Liver (tissue), 9 donors: ENCODE results near the gene MYO7B. TPM values are rescaled to one million over a fixed set of nuclear protein-coding genes. Genes with fewer than 3 reads are reported as not detected.
A peak's percentile ranks its signal among the peaks of the same experiment; 100 is the strongest.
"Not testable (repeated sequence)": the region's sequence is repeated elsewhere in the genome, so short reads cannot be mapped to it uniquely, and the experiment has no call there.

Experiments
- DNase-seq: peaks from one replicate; pipeline ENCODE4 v3.0.0-alpha.2; 2017; ENCODE audit warnings: low spot score
- H3K27ac ChIP-seq, 2 donors: one replicate each; pipeline ENCODE4 v1.7.0; 2013; ENCODE audit warnings: inconsistent platforms in 2 of 2, low read length in 2 of 2, control low read depth in 1 of 2, low read depth in 1 of 2, mild to moderate bottlenecking in 1 of 2
- H3K27me3 ChIP-seq, 4 donors: one replicate each; pipeline versions ENCODE4 v1.6.1 to v1.7.0; 2013; ENCODE audit warnings: low read length in 3 of 4, inconsistent platforms in 1 of 4, mild to moderate bottlenecking in 1 of 4, moderate library complexity in 1 of 4; ENCODE audit not compliant: control insufficient read depth in 4 of 4, insufficient read depth in 4 of 4
- H3K36me3 ChIP-seq, 4 donors: one replicate each; pipeline versions ENCODE4 v1.6.1 to v1.7.0; 2013; ENCODE audit warnings: low read length in 3 of 4, mild to moderate bottlenecking in 3 of 4, low read depth in 1 of 4, moderate library complexity in 1 of 4; ENCODE audit not compliant: control insufficient read depth in 4 of 4, insufficient read depth in 3 of 4
- H3K4me1 ChIP-seq, 4 donors: one replicate each; pipeline versions ENCODE4 v1.6.1 to v1.7.0; 2013; ENCODE audit warnings: low read length in 3 of 4, mild to moderate bottlenecking in 3 of 4, moderate library complexity in 1 of 4; ENCODE audit not compliant: control insufficient read depth in 4 of 4, insufficient read depth in 4 of 4
- H3K4me3 ChIP-seq, 3 donors: one replicate each; pipeline versions ENCODE4 v1.6.1 to v1.7.0; 2013; ENCODE audit warnings: low read length in 3 of 3, control low read depth in 1 of 3, low read depth in 1 of 3, mild to moderate bottlenecking in 1 of 3
- H3K9ac ChIP-seq, 2 donors: one replicate each; pipeline ENCODE4 v1.7.0; 2013; ENCODE audit warnings: low read length in 2 of 2, mild to moderate bottlenecking in 2 of 2, moderate library complexity in 2 of 2, control low read depth in 1 of 2, low read depth in 1 of 2
- H3K9me3 ChIP-seq, 4 donors: one replicate each; pipeline versions ENCODE4 v1.6.1 to v1.7.0; 2013; ENCODE audit warnings: low read length in 3 of 4; ENCODE audit not compliant: control insufficient read depth in 4 of 4
- ATF3 ChIP-seq: IDR thresholded peaks from 2 replicates; pipeline ENCODE4 v1.6.1; 2016; ENCODE audit warnings: antibody characterized with exemption
- FOXA2 ChIP-seq: IDR thresholded peaks from 2 replicates; pipeline ENCODE4 v1.6.1; 2016; ENCODE audit warnings: antibody characterized with exemption
- GABPA ChIP-seq, 2 donors: IDR thresholded peaks in 1 of 2; conservative IDR thresholded peaks in 1 of 2; 2 replicates each; pipeline ENCODE4 v1.6.1; 2016; ENCODE audit warnings: antibody characterized with exemption in 2 of 2, mild to moderate bottlenecking in 1 of 2, moderate library complexity in 1 of 2
- HNF4A ChIP-seq, 2 donors: conservative IDR thresholded peaks; 2 replicates each; pipeline ENCODE4 v1.6.1; 2016; ENCODE audit warnings: antibody characterized with exemption in 2 of 2, mild to moderate bottlenecking in 2 of 2
- HNF4G ChIP-seq: IDR thresholded peaks from 2 replicates; pipeline ENCODE4 v1.6.1; 2016; ENCODE audit warnings: antibody characterized with exemption
- JUND ChIP-seq, 2 donors: IDR thresholded peaks; 2 replicates each; pipeline ENCODE4 v1.6.1; 2016; ENCODE audit warnings: antibody characterized with exemption in 2 of 2
- NR2F2 ChIP-seq: IDR thresholded peaks from 2 replicates; pipeline ENCODE4 v1.6.1; 2016; ENCODE audit warnings: antibody characterized with exemption
- RAD21 ChIP-seq, 2 donors: IDR thresholded peaks; 2 replicates each; pipeline ENCODE4 v1.6.1; 2016; ENCODE audit warnings: antibody characterized with exemption in 2 of 2, mild to moderate bottlenecking in 2 of 2
- REST ChIP-seq: IDR thresholded peaks from 2 replicates; pipeline ENCODE4 v1.6.1; 2016; ENCODE audit warnings: antibody characterized with exemption, mild to moderate bottlenecking
- RXRA ChIP-seq, 2 donors: IDR thresholded peaks; 2 replicates each; pipeline ENCODE4 v1.6.1; 2017 to 2018; ENCODE audit warnings: antibody characterized with exemption in 2 of 2, mild to moderate bottlenecking in 1 of 2
- SP1 ChIP-seq: IDR thresholded peaks from 2 replicates; pipeline ENCODE4 v1.6.1; 2018; ENCODE audit warnings: antibody characterized with exemption, mild to moderate bottlenecking
- YY1 ChIP-seq: IDR thresholded peaks from 2 replicates; pipeline ENCODE4 v1.6.1; 2016; ENCODE audit warnings: antibody characterized with exemption, mild to moderate bottlenecking
- ZBTB33 ChIP-seq: IDR thresholded peaks from 2 replicates; pipeline ENCODE4 v1.6.1; 2016; ENCODE audit warnings: antibody characterized with exemption
- WGBS: extraction: QIAGEN DNeasy Blood & Tissue Kit; methylation state at CpG from one replicate; pipeline ENCODE4 v1.1.7; 2013; 5-methylcytosine and 5-hydroxymethylcytosine counted together
- polyA plus RNA-seq, 2 donors: library from polyadenylated mRNA; stranded (reverse) in 1 of 2; unstranded in 1 of 2; fragments of 200-250 nt in 1 of 2; fragments of >200 nt in 1 of 2; fragmentation: Nextera tagmentation in 1 of 2; extraction: Ambion mirVana in 1 of 2; gene quantifications; one replicate each; pipeline versions ENCODE4 v1.2.1 to v1.2.3, GENCODE V29; 2013 to 2015
- total RNA-seq, 2 donors: library from RNA; depleted of rRNA; stranded (reverse); fragments of >200 nt; gene quantifications; one replicate each; pipeline ENCODE4 v1.2.3, GENCODE V29; 2014
- donor health status: healthy.
- donor health status: healthy.
- donor health status: healthy.
- donor health status: healthy.
- donor health status: healthy.

MYO7B gene
- total and polyA plus RNA-seq, 4 donors: 0.15 to 1.1 (median 0.64) TPM

GRCh38 chr2:127570282-127571250 lies 35.1 kb downstream of the MYO7B start:
- H3K4me3 ChIP-seq: no peak overlapping the region
- no peak overlapping the region for H3K27ac ChIP-seq
- no peaks in the 10 kb centered on the region for H3K36me3 ChIP-seq
- DNase-seq: no peak
- H3K9ac ChIP-seq: no peak overlapping the region
- no peaks in the 10 kb centered on the region for H3K9me3 ChIP-seq
- H3K4me1 ChIP-seq: no peaks in the 10 kb centered on the region
- no peaks in the 10 kb centered on the region for H3K27me3 ChIP-seq
- TF ChIP-seq REST (peak; percentile 71), ATF3 (no peak)
- 77% methylated on average over 18 of the region's 18 CpGs for WGBS

GRCh38 chr2:127572352-127572751 lies 36.9 kb downstream of the MYO7B start:
- DNase-seq, H3K4me1 ChIP-seq, H3K27me3 ChIP-seq, H3K9me3 ChIP-seq, H3K36me3 ChIP-seq, H3K27ac ChIP-seq, H3K4me3 ChIP-seq, H3K9ac ChIP-seq: not testable (repeated sequence)
- WGBS: 96% methylated on average over 2 of the region's 2 CpGs

- Histone ChIP-seq H3K27ac (no peak overlapping the region), H3K4me3 (no peak overlapping the region), H3K4me1 (peaks cover 0 to 2% (median 0%) of the 10 kb centered on the region in 4 donors), H3K36me3 (no peaks in the 10 kb centered on the region), H3K9ac (no peak overlapping the region), H3K9me3 (no peaks in the 10 kb centered on the region), H3K27me3 (no peaks in the 10 kb centered on the region)
- no peak for DNase-seq
- no peak for TF ChIP-seq HNF4A (conservative IDR thresholded peaks at IDR 0.05)
- no peak for TF ChIP-seq NR2F2
- no peak for TF ChIP-seq GABPA (IDR thresholded peaks at IDR 0.05 in 1 of 2, conservative IDR thresholded peaks at IDR 0.05 in 1 of 2)
- TF ChIP-seq HNF4G: no peak
- no peak for TF ChIP-seq FOXA2
- TF ChIP-seq REST: no peak
- no peak for TF ChIP-seq ZBTB33
- no peak for TF ChIP-seq SP1
- no peak for TF ChIP-seq RAD21 (IDR thresholded peaks at IDR 0.05)
- no peak for TF ChIP-seq YY1
- TF ChIP-seq JUND (IDR thresholded peaks at IDR 0.05): no peak
- TF ChIP-seq ATF3: no peak
- no peak for TF ChIP-seq RXRA (IDR thresholded peaks at IDR 0.05)
- WGBS: 89% methylated on average over 5 of the region's 5 CpGs
Observed at GRCh38 chr2:127572841-127573240, 37.4 kb downstream of the MYO7B start.
